DND-41 (cell line): Measurements from ENCODE around the gene HPGDS.

ENCODE experiments used
- ATAC-seq: fragments of 200-7000 bp; cut with Tn5 transposase; 3 replicates; pipeline ENCODE4 v1.9.1; 2021; ENCODE audit warnings: low read depth; ENCODE audit not compliant: insufficient read depth
- DNase-seq: peaks from one replicate; pipeline ENCODE4 v3.0.0-alpha.2; 2020
- H2AFZ ChIP-seq: 2 replicates; pipeline ENCODE4 v1.6.0; 2012; ENCODE audit warnings: low read depth, low read length
- H3K27ac ChIP-seq: 2 replicates; pipeline ENCODE4 v1.5.1; 2012; ENCODE audit warnings: low read length, inconsistent platforms
- H3K27me3 ChIP-seq: fragments of 200-600 bp; sonication (generic); 2 replicates; pipeline ENCODE4 v1.6.0; 2012; ENCODE audit warnings: low read length, mild to moderate bottlenecking, inconsistent platforms; ENCODE audit not compliant: insufficient read depth, poor library complexity
- H3K36me3 ChIP-seq: 2 replicates; pipeline ENCODE4 v1.5.1; 2012; ENCODE audit warnings: low read length, inconsistent platforms; ENCODE audit not compliant: insufficient read depth
- H3K4me1 ChIP-seq: 2 replicates; pipeline ENCODE4 v1.5.1; 2012; ENCODE audit warnings: mild to moderate bottlenecking, low read length; ENCODE audit not compliant: insufficient read depth
- H3K4me2 ChIP-seq: 2 replicates; pipeline ENCODE4 v1.6.0; 2012; ENCODE audit warnings: mild to moderate bottlenecking, moderate library complexity, low read length, inconsistent platforms; ENCODE audit not compliant: insufficient read depth
- H3K4me3 ChIP-seq, 2 experiments: fragments of 200-600 bp in 1 of 2; shearing (Covaris generic) in 1 of 2; 2 replicates each; pipeline ENCODE4 v1.5.1; 2012 to 2016; ENCODE audit warnings: inconsistent platforms in 2 of 2, low read length in 2 of 2, mild to moderate bottlenecking in 2 of 2, low read depth in 1 of 2, moderate library complexity in 1 of 2
- H3K79me2 ChIP-seq: 2 replicates; pipeline ENCODE4 v1.6.0; 2012; ENCODE audit warnings: low read length, inconsistent platforms; ENCODE audit not compliant: insufficient read depth
- H3K9ac ChIP-seq: 2 replicates; pipeline ENCODE4 v1.6.0; 2012; ENCODE audit warnings: low read depth, mild to moderate bottlenecking, inconsistent platforms, low read length, moderate library complexity
- H3K9me3 ChIP-seq: 2 replicates; pipeline ENCODE4 v1.5.1; 2012; ENCODE audit warnings: low read length, moderate library complexity, mild to moderate bottlenecking, inconsistent platforms; ENCODE audit not compliant: insufficient read depth, severe bottlenecking
- H4K20me1 ChIP-seq: 2 replicates; pipeline ENCODE4 v1.6.0; 2012; ENCODE audit warnings: low read length; ENCODE audit not compliant: insufficient read depth
- CTCF ChIP-seq: IDR thresholded peaks from 2 replicates; pipeline ENCODE4 v1.5.1; 2012; ENCODE audit warnings: borderline replicate concordance, low read length, moderate library complexity, mild to moderate bottlenecking; ENCODE audit not compliant: poor library complexity, severe bottlenecking; ENCODE audit errors: extremely low read depth
- EZH2 ChIP-seq: IDR thresholded peaks from 3 replicates; pipeline ENCODE4 v1.6.1; 2012; ENCODE audit warnings: borderline replicate concordance, low read depth, mild to moderate bottlenecking, moderate library complexity, low read length, inconsistent platforms; ENCODE audit not compliant: severe bottlenecking

HPGDS gene

DNA sequence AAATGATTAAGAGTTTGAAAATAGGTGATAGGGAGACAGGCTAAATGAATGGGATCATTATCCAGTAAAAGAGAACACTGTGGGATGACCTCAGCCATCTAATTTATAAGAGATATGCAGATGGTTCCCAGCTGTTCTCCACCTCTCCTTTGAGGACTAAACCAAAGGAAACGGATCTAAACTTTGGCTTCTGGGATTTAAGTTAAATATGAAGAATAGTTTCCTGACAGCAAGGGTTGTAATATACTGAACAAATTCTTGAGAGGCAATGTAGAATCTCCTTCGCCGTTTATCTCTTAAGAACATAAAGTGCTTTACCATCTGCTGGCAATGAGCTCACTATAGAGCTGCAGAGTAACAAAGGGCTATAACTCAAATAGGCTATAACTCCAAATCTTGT, 35.4 kb upstream of the HPGDS start:
- no peak overlapping the region for H3K4me3 ChIP-seq
- no peak for TF ChIP-seq EZH2
- TF ChIP-seq CTCF: no peak
- no peaks in the 10 kb centered on the region for H3K4me1 ChIP-seq
- H3K9me3 ChIP-seq: no peaks in the 10 kb centered on the region
- no peak overlapping the region for H3K9ac ChIP-seq
- H3K4me2 ChIP-seq: no peak overlapping the region
- no peak overlapping the region for H3K27ac ChIP-seq
- H3K79me2 ChIP-seq: no peaks in the 10 kb centered on the region
- ATAC-seq (no peak), DNase-seq (no peak)
- H2AFZ ChIP-seq: no peak overlapping the region
- H3K27me3 ChIP-seq: no peaks in the 10 kb centered on the region
- H4K20me1 ChIP-seq: no peaks in the 10 kb centered on the region
- H3K36me3 ChIP-seq: no peaks in the 10 kb centered on the region

- Histone ChIP-seq H4K20me1 (no peaks in the 10 kb centered on the region), H3K4me3 (no peak overlapping the region), H3K9me3 (no peaks in the 10 kb centered on the region), H3K27me3 (no peaks in the 10 kb centered on the region), H3K36me3 (no peaks in the 10 kb centered on the region), H3K4me2 (no peak overlapping the region), H3K27ac (no peak overlapping the region), H3K9ac (no peak overlapping the region), H3K4me1 (no peaks in the 10 kb centered on the region), H3K79me2 (no peaks in the 10 kb centered on the region), H2AFZ (no peak overlapping the region)
- DNase-seq: no peak
- no peak for ATAC-seq
- TF ChIP-seq EZH2 (no peak), CTCF (no peak)
Observed at GRCh38 chr4:94377294-94377693, 34.7 kb upstream of the HPGDS start.

- Histone ChIP-seq H3K36me3 (no peaks in the 10 kb centered on the region), H3K9ac (no peak overlapping the region)
- TF ChIP-seq EZH2: no peak
- no peak for TF ChIP-seq CTCF
Observed at GRCh38 chr4:94375364-94375763, 32.7 kb upstream of the HPGDS start.

GRCh38 chr4:94373752-94374151, 31.1 kb upstream of the HPGDS start:
- no peaks in the 10 kb centered on the region for H3K79me2 ChIP-seq
- no peak overlapping the region for H3K27ac ChIP-seq
- H3K9ac ChIP-seq: no peak overlapping the region
- DNase-seq (no peak), ATAC-seq (no peak)
- H3K27me3 ChIP-seq: no peaks in the 10 kb centered on the region
- no peaks in the 10 kb centered on the region for H3K9me3 ChIP-seq
- H3K36me3 ChIP-seq: no peaks in the 10 kb centered on the region
- H3K4me3 ChIP-seq: no peak overlapping the region
- no peak overlapping the region for H3K4me2 ChIP-seq
- TF ChIP-seq CTCF: no peak
- no peak for TF ChIP-seq EZH2
- no peak overlapping the region for H2AFZ ChIP-seq
- no peaks in the 10 kb centered on the region for H4K20me1 ChIP-seq
- H3K4me1 ChIP-seq: no peaks in the 10 kb centered on the region

More at GRCh38 chr4:94375364-94375763, 32.7 kb upstream of the HPGDS start:
- no peak overlapping the region for H3K4me2 ChIP-seq
- no peak overlapping the region for H2AFZ ChIP-seq
- DNase-seq (no peak), ATAC-seq (no peak)
- no peaks in the 10 kb centered on the region for H3K27me3 ChIP-seq
- H3K79me2 ChIP-seq: no peaks in the 10 kb centered on the region
- no peaks in the 10 kb centered on the region for H3K9me3 ChIP-seq
- no peaks in the 10 kb centered on the region for H3K4me1 ChIP-seq
- H3K4me3 ChIP-seq: no peak overlapping the region
- no peaks in the 10 kb centered on the region for H4K20me1 ChIP-seq
- no peak overlapping the region for H3K27ac ChIP-seq
